PC-9 (cell line): ENCODE measurements around the gene GSG1.

Experiments
- CTCF ChIP-seq: fragments of 200-600 bp; sonication (generic); conservative IDR thresholded peaks from 2 replicates; pipeline ENCODE4 v1.6.1; 2017; ENCODE audit warnings: mixed run types, antibody characterized with exemption, mild to moderate bottlenecking, moderate library complexity
- EZH2 ChIP-seq: fragments of 200-600 bp; sonication (generic); IDR thresholded peaks from 2 replicates; pipeline ENCODE4 v1.8.0; 2017; ENCODE audit warnings: antibody characterized with exemption, low read depth

GRCh38 chr12:13085968-13086686 is 17.3 kb downstream of the GSG1 start:
- TF ChIP-seq CTCF (no peak), EZH2 (no peak)
